ENCODE data around the gene C1QTNF1. TPM values are rescaled to one million over a fixed set of nuclear protein-coding genes. Genes with fewer than 3 reads are reported as not detected.
A peak's percentile ranks its signal among the peaks of the same experiment; 100 is the strongest.

Gene C1QTNF1
- total RNA-seq, 1 experiment from 2014 or later, result 4.0 TPM

- TF ChIP-seq, protein P1, sequence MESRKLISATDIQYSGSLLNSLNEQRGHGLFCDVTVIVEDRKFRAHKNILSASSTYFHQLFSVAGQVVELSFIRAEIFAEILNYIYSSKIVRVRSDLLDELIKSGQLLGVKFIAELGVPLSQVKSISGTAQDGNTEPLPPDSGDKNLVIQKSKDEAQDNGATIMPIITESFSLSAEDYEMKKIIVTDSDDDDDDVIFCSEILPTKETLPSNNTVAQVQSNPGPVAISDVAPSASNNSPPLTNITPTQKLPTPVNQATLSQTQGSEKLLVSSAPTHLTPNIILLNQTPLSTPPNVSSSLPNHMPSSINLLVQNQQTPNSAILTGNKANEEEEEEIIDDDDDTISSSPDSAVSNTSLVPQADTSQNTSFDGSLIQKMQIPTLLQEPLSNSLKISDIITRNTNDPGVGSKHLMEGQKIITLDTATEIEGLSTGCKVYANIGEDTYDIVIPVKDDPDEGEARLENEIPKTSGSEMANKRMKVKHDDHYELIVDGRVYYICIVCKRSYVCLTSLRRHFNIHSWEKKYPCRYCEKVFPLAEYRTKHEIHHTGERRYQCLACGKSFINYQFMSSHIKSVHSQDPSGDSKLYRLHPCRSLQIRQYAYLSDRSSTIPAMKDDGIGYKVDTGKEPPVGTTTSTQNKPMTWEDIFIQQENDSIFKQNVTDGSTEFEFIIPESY (IDR thresholded peaks at IDR 0.05; ENCODE audit: extremely low read depth, insufficient replicate concordance, low read length), result no peak
- TF ChIP-seq REST (IDR thresholded peaks at IDR 0.05; ENCODE audit: low read depth), result no peak
- TF ChIP-seq SRF (IDR thresholded peaks at IDR 0.05; ENCODE audit: low read depth), result no peak
- no peak for TF ChIP-seq EZH2 (IDR thresholded peaks at IDR 0.05)
- no peak for TF ChIP-seq CEBPB (IDR thresholded peaks at IDR 0.05; ENCODE audit: low read depth)
These were observed 43.4 kb upstream of the C1QTNF1 start (continued) for GRCh38 chr17:78980624-78980972.

DNA sequence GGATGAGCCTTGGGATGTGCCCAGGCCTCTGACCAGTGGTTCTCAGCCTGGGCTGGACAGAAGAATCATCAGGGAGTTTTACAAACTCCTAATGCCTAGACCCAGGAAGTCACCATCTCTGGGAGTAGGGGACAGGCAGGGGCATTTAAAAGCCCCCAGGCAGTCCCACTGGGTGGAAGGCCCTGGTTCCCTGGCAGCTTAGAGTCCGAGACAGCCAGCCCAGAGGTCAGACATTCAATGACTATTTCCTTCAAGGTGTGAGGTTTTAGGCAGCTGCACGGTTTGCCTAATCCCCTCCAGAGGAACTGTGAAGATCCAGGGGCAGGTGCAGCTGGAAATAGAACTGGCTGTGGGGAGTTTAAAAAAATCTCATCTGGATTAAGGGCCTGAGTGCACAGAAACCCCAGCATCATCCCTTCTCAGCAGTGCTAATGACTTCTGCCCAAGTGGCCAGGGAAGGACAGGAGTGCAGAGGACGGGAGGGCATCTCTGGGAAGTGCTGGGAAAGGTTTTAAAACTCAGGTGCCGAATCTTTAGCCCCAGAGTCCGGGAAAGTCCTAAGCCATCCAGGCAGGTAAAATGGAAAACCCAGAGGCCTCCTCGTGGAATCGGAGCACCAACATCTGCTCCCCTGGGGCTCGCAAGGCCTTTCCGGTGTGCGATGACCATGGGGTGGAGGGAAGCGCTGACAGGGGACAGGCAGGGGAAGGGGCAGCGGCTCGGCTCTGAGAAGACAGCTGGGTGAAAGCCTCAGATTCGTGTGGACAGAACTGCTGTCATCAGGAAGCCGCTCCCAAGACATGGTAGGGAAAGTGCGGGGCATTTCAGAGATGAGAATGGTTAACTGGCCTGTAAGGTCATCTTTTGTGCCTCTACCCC is 42.7 kb upstream of the C1QTNF1 start:
- POLR2A ChIA-PET, result interaction anchor here (1.5 kb wide), 1 partner anchor 58 kb away, joined by 4 read pairs; no protein-coding TSS in a partner anchor
- ATAC-seq (no peak), DNase-seq (ENCODE audit: low read depth, low spot score) (no peak)
- H3K27me3 ChIP-seq (ENCODE audit: insufficient read depth, low read length), result no peaks in the 10 kb centered on the region
- no peaks in the 10 kb centered on the region for H4K20me1 ChIP-seq (ENCODE audit: insufficient read depth)
- peaks cover 28 to 44% of the 10 kb centered on the region in 2 experiments for H3K4me1 ChIP-seq (ENCODE audit: control insufficient read depth in 1 of 2, insufficient read depth in 2 of 2, low read length in 2 of 2)
- H3K4me3 ChIP-seq (replicated peaks in 1 of 2; ENCODE audit: low read depth in 1 of 2, low read length in 2 of 2), result no peak overlapping the region
- no peak overlapping the region for H3K9ac ChIP-seq (ENCODE audit: low read length)
- intact Hi-C loops (cut with micrococcal nuclease), result no loop called here
- peaks cover 31% of the 10 kb centered on the region for H3K79me2 ChIP-seq (ENCODE audit: insufficient read depth, low read length)
- no peak overlapping the region for H3K4me2 ChIP-seq (ENCODE audit: low read length)
- CTCF ChIA-PET, result interaction anchor here (1.4 to 1.7 kb wide), 2 partner anchors 10 to 13 kb away, joined by 3 to 5 read pairs; no protein-coding TSS in a partner anchor
- no peaks in the 10 kb centered on the region for H3K9me2 ChIP-seq (ENCODE audit: insufficient read depth)
- RAD21 ChIA-PET (ENCODE audit: low non-redundant PET in 1 of 2, low total read pairs in 2 of 2, uncharacterized antibody in 2 of 2, unreplicated experiment in 2 of 2), result no interaction called here
- H3K36me3 ChIP-seq (ENCODE audit: control insufficient read depth in 1 of 2, insufficient read depth in 2 of 2, low read length in 2 of 2), result peaks cover 8 to 14% of the 10 kb centered on the region in 2 experiments; a peak in 3 of 4 replicates
- no peak overlapping the region for H2AFZ ChIP-seq (ENCODE audit: low read depth, low read length, poor library complexity, severe bottlenecking)
- no peaks in the 10 kb centered on the region for H3K9me3 ChIP-seq (ENCODE audit: control insufficient read depth in 1 of 2, insufficient read depth in 1 of 2, low read depth in 1 of 2, low read length in 2 of 2)
- H3K27ac ChIP-seq (ENCODE audit: low read depth, low read length), result peak overlapping the region; percentile 66; the same call in 1 of the 2 replicates
- no TSS peak for BruUV-seq (replicated peaks)
- TF ChIP-seq YY1 (IDR thresholded peaks at IDR 0.05; ENCODE audit: extremely low read depth, insufficient replicate concordance, low read depth, low read length), result no peak
- no peak for TF ChIP-seq REST (IDR thresholded peaks at IDR 0.05; ENCODE audit: low read depth)
- TF ChIP-seq EZH2 (IDR thresholded peaks at IDR 0.05), result no peak
- no peak for TF ChIP-seq ZFX (IDR thresholded peaks at IDR 0.05)
- TF ChIP-seq SIN3A (IDR thresholded peaks at IDR 0.05; ENCODE audit: low read depth), result no peak
- no peak for TF ChIP-seq POLR2A (IDR thresholded peaks at IDR 0.05; ENCODE audit: borderline replicate concordance, extremely low read depth, insufficient read depth, insufficient read length)
- TF ChIP-seq, protein P1 (IDR thresholded peaks at IDR 0.05; ENCODE audit: extremely low read depth, insufficient replicate concordance, low read length), result no peak
- no peak for TF ChIP-seq EZH2phosphoT487 (IDR thresholded peaks at IDR 0.05; ENCODE audit: borderline replicate concordance)

Measured in HCT116 (cell line).